ENCODE results near the gene MMP15. TPM values are rescaled to one million over a fixed set of nuclear protein-coding genes. Genes with fewer than 3 reads are reported as not detected.

The MMP15 gene
- polyA plus RNA-seq, 1 donor (not counting 4 experiments of a cell fraction or from before 2014, with no cell fraction given), result 3.7 TPM

DNA sequence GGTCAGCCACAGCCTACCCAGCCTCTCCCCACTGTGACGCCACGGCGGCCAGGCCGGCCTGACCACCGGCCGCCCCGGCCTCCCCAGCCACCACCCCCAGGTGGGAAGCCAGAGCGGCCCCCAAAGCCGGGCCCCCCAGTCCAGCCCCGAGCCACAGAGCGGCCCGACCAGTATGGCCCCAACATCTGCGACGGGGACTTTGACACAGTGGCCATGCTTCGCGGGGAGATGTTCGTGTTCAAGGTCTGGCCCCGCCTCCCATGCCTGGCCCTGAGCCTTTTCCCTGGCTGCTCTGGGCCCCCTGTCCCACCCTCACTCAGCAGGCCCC is 16.0 kb downstream of the MMP15 start:
- no peak for TF ChIP-seq EZH2 (IDR thresholded peaks at IDR 0.05; ENCODE audit: low read length)
- TF ChIP-seq, protein P1, sequence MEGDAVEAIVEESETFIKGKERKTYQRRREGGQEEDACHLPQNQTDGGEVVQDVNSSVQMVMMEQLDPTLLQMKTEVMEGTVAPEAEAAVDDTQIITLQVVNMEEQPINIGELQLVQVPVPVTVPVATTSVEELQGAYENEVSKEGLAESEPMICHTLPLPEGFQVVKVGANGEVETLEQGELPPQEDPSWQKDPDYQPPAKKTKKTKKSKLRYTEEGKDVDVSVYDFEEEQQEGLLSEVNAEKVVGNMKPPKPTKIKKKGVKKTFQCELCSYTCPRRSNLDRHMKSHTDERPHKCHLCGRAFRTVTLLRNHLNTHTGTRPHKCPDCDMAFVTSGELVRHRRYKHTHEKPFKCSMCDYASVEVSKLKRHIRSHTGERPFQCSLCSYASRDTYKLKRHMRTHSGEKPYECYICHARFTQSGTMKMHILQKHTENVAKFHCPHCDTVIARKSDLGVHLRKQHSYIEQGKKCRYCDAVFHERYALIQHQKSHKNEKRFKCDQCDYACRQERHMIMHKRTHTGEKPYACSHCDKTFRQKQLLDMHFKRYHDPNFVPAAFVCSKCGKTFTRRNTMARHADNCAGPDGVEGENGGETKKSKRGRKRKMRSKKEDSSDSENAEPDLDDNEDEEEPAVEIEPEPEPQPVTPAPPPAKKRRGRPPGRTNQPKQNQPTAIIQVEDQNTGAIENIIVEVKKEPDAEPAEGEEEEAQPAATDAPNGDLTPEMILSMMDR (optimal IDR thresholded peaks at IDR 0.05 in 1 of 3, IDR thresholded peaks at IDR 0.05 in 1 of 3, conservative IDR thresholded peaks at IDR 0.05 in 1 of 3; ENCODE audit: extremely low read depth in 1 of 3, insufficient read depth in 2 of 3, low read length in 3 of 3), result no peak
- Histone ChIP-seq H3K79me2 (ENCODE audit: control insufficient read depth, insufficient read depth, low read length) (no peaks in the 10 kb centered on the region), H3K4me2 (ENCODE audit: control insufficient read depth, extremely low read depth, insufficient read depth, low read depth, low read length) (no peak overlapping the region), H3K27ac (ENCODE audit: control insufficient read depth, insufficient read depth, low read length) (no peak overlapping the region), H3K9me1 (ENCODE audit: control insufficient read depth, extremely low read depth, insufficient read depth, low read length) (no peaks in the 10 kb centered on the region), H3K36me3 (ENCODE audit: control insufficient read depth in 2 of 2, extremely low read depth in 1 of 2, insufficient read depth in 2 of 2, low read length in 2 of 2) (peaks cover 0 to 7% of the 10 kb centered on the region in 2 experiments), H3K4me1 (ENCODE audit: control insufficient read depth, extremely low read depth, insufficient read depth, low read length) (no peaks in the 10 kb centered on the region), H3K27me3 (ENCODE audit: control insufficient read depth, extremely low read depth, insufficient read depth, low read length) (no peaks in the 10 kb centered on the region), H3K9me3 (ENCODE audit: control insufficient read depth, low read depth, low read length) (no peaks in the 10 kb centered on the region), H4K20me1 (ENCODE audit: control insufficient read depth, extremely low read depth, insufficient read depth, low read length) (no peaks in the 10 kb centered on the region), H3K9ac (ENCODE audit: control insufficient read depth, extremely low read depth, insufficient read depth, low read length) (no peak overlapping the region), H3K4me3 (ENCODE audit: control insufficient read depth in 2 of 3, extremely low read depth in 1 of 3, insufficient read depth in 2 of 3, low read depth in 1 of 3, low read length in 3 of 3) (no peak overlapping the region), H2AFZ (ENCODE audit: control insufficient read depth, low read length) (no peak overlapping the region)
- DNase-seq (ENCODE audit: low read depth, low spot score) (no peak), FAIRE-seq (no peak)
- dilution Hi-C loops (cut with MboI; ENCODE audit: extremely low pct_ligation_motif_present, low sequenced_read_pairs), result no loop called here

DNA sequence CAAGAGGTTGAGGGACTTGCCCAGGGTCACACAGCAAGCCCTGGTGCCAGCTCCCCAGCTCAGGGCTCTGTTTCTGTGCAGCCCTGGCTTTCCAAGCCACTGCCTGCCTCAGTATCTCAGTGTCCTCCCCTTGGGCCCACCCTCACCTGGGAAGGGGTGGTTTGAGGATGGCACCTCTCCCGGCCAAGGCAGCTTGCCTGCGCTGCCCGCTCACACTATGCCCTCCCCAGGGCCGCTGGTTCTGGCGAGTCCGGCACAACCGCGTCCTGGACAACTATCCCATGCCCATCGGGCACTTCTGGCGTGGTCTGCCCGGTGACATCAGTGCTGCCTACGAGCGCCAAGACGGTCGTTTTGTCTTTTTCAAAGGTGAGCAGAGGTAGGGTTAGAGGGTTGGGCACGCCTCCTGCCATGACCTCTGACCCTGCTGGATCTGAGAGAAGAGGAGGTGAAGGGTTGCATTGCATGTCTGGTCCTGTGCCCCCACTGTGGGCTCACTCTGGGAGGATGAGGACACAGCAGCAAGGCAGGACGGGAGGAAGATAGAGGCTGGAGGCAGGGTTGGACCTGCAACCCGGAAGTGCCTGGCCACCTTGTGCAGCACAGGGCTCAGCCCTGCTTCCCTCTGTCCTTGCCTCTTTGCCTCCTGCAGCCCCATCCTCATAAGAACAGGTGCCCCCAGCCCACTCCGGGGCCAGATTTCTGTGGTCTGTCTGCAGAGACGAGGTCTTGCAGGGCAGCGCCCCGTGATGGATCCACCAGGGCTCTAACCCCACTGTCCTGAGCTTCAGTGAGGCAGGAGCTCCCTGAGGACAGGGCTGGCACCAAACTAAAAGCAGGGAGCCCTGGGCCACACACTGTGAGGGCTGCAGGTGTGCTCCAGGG is 16.7 kb downstream of the MMP15 start:
- Histone ChIP-seq H3K4me3 (ENCODE audit: control insufficient read depth in 2 of 3, extremely low read depth in 1 of 3, insufficient read depth in 2 of 3, low read depth in 1 of 3, low read length in 3 of 3) (no peak overlapping the region), H3K9me3 (ENCODE audit: control insufficient read depth, low read depth, low read length) (no peaks in the 10 kb centered on the region), H3K27me3 (ENCODE audit: control insufficient read depth, extremely low read depth, insufficient read depth, low read length) (no peaks in the 10 kb centered on the region), H3K27ac (ENCODE audit: control insufficient read depth, insufficient read depth, low read length) (no peak overlapping the region), H3K36me3 (ENCODE audit: control insufficient read depth in 2 of 2, extremely low read depth in 1 of 2, insufficient read depth in 2 of 2, low read length in 2 of 2) (peaks cover 0 to 6% of the 10 kb centered on the region in 2 experiments), H3K9ac (ENCODE audit: control insufficient read depth, extremely low read depth, insufficient read depth, low read length) (no peak overlapping the region), H3K4me2 (ENCODE audit: control insufficient read depth, extremely low read depth, insufficient read depth, low read depth, low read length) (no peak overlapping the region), H3K9me1 (ENCODE audit: control insufficient read depth, extremely low read depth, insufficient read depth, low read length) (no peaks in the 10 kb centered on the region), H3K79me2 (ENCODE audit: control insufficient read depth, insufficient read depth, low read length) (no peaks in the 10 kb centered on the region), H3K4me1 (ENCODE audit: control insufficient read depth, extremely low read depth, insufficient read depth, low read length) (no peaks in the 10 kb centered on the region), H2AFZ (ENCODE audit: control insufficient read depth, low read length) (no peak overlapping the region), H4K20me1 (ENCODE audit: control insufficient read depth, extremely low read depth, insufficient read depth, low read length) (no peaks in the 10 kb centered on the region)
- dilution Hi-C loops (cut with MboI; ENCODE audit: extremely low pct_ligation_motif_present, low sequenced_read_pairs), result no loop called here
- FAIRE-seq, result no peak
- DNase-seq (ENCODE audit: low read depth, low spot score), result no peak
- no peak for TF ChIP-seq EZH2 (IDR thresholded peaks at IDR 0.05; ENCODE audit: low read length)
- TF ChIP-seq, protein P1 (optimal IDR thresholded peaks at IDR 0.05 in 1 of 3, IDR thresholded peaks at IDR 0.05 in 1 of 3, conservative IDR thresholded peaks at IDR 0.05 in 1 of 3; ENCODE audit: extremely low read depth in 1 of 3, insufficient read depth in 2 of 3, low read length in 3 of 3), result no peak

Data from keratinocyte (primary cell).